Sigmoid colon (tissue), 4 donors: ENCODE measurements around the gene FGF14.

Experiments used
- CTCF ChIP-seq, 4 experiments: fragments of 450-650 bp in 3 of 4; fragments of 200-600 bp in 1 of 4; IDR thresholded peaks; one replicate each; pipeline ENCODE4 v1.5.1; 2016 to 2019; ENCODE audit warnings: antibody characterized with exemption in 4 of 4, mild to moderate bottlenecking in 3 of 4, moderate library complexity in 2 of 4
- EP300 ChIP-seq, 4 donors: sonication (generic); formaldehyde crosslinking; IDR thresholded peaks; one replicate each; pipeline ENCODE4 v1.6.1; 2017; ENCODE audit warnings: antibody characterized with exemption in 4 of 4
- POLR2A ChIP-seq, 2 donors: fragments of 450-650 bp; IDR thresholded peaks; one replicate each; pipeline ENCODE4 v1.6.1; 2016; ENCODE audit warnings: antibody characterized with exemption in 2 of 2, mild to moderate bottlenecking in 2 of 2, moderate library complexity in 2 of 2
- POLR2AphosphoS5 ChIP-seq, 4 donors: sonication (generic); formaldehyde crosslinking; IDR thresholded peaks; one replicate each; pipeline ENCODE4 v1.6.1; 2017; ENCODE audit warnings: antibody characterized with exemption in 4 of 4

- TF ChIP-seq CTCF (IDR thresholded peaks at IDR 0.05) (no peak), POLR2A (IDR thresholded peaks at IDR 0.05) (no peak), EP300 (IDR thresholded peaks at IDR 0.05) (no peak), POLR2AphosphoS5 (IDR thresholded peaks at IDR 0.05) (no peak)
Measured at GRCh38 chr13:101951114-101951513, 450.7 kb downstream of the FGF14 start.
